Right lung (tissue), 5 donors: Measurements from ENCODE around the gene SDK2. TPM values are rescaled to one million over a fixed set of nuclear protein-coding genes. Genes with fewer than 3 reads are reported as not detected.
"Not testable (repeated sequence)": the region's sequence is repeated elsewhere in the genome, so short reads cannot be mapped to it uniquely, and the experiment has no call there.

Source experiments
- DNase-seq, 2 donors: peaks; one replicate each; pipeline ENCODE4 v3.0.0-alpha.2; 2013
- polyA plus RNA-seq, 5 donors: library from polyadenylated mRNA; unstranded; fragments of 120-200 nt; gene quantifications; one replicate each; pipeline versions ENCODE4 v1.2.1 to v1.2.3, GENCODE V29; 2013; ENCODE audit warnings: inconsistent platforms in 1 of 5, low replicate concordance in 1 of 5; ENCODE audit not compliant: insufficient read length in 5 of 5, insufficient read depth in 1 of 5

SDK2 gene
- polyA plus RNA-seq, 5 donors = 4.7 to 12.0 (median 5.4) TPM

DNA sequence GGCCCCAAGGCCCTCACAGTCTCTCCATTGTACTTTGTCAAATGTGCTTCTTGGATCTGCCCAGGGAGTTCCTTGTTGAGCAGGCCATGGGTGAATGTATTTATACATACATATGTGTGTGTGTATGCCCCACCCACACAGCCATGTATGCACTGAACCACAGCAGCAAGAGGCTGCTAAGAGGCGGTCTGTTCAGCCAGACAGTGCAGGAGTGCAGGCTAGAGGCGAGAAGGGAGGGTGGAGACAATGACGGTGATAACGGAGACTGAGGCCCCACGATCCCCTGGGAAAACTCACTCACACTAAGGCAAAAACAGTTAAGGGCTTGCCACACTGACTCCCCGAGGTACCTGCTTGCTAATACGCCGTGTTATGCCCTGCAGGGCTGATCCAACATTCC is 181.4 kb downstream of the SDK2 start:
- no peak for DNase-seq

DNA sequence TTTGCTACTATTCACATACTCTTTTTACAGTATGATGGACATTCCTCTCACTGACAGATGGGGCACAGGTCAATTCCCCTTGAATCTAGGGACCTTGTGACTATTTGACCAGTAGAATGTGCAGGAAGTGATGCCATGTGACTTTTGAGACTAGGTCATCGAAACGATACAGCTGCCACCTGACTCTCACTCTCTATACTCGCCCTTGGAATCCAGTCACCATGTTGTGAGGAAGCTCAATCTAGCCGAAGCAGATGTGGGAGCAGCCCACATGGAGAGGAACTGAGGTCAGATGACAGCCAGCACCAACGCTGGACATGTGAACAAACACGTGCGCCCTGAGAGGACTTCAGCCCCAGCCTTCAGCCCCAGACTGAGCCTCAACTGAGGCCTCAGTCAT is 184.3 kb downstream of the SDK2 start:
- no peak for DNase-seq

DNA sequence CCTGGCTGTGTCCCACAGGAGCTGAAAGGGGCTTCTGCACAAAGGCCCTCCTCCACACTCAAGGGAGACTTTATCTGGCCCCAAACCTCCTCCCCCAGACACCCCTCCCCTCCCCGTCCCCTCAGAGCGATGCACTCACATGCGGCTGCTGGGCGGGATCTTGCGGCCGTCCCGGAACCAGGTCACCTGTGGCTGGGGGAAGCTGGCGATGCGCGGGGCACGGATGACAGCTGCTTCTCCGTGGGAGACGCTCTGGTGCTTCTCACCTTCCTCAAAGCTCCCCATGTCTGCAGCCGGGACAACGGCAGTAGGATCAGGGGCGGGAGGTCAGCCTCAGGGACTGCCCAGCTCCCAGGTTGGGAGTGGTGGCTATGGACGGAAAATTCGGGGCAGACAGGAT is 188.5 kb downstream of the SDK2 start:
- DNase-seq = no peak

DNA sequence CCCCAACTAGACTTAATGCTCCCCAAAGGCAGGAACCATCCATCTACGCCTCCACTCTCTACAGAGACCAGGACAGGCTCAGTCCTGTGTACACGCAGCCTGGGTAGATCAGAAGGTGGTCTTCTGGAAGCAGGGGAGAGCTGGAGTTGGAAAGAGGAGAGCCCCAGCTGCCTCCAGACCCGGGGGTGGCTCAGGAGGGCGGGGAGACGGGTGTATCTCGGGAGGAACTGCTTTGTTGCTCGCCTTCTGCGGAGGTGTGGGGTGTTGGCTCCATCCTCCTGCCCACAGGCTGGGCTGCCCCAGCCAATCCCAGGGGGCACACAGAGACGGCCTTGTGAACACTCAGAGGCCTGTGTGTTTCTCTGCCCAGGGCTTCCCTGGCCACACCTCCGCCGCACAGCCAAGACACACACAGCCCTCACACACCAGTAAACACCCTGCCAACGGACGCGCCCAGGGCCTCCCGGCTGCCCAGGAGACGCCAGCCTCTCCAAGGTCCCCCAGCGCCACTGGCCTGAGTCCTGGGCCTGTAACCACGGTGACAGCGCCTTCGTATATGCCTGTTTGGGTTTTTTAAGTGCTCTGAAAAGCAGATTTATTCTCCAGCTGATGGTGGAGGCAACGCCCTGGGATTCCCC is 189.1 kb downstream of the SDK2 start:
- DNase-seq = no peak

DNA sequence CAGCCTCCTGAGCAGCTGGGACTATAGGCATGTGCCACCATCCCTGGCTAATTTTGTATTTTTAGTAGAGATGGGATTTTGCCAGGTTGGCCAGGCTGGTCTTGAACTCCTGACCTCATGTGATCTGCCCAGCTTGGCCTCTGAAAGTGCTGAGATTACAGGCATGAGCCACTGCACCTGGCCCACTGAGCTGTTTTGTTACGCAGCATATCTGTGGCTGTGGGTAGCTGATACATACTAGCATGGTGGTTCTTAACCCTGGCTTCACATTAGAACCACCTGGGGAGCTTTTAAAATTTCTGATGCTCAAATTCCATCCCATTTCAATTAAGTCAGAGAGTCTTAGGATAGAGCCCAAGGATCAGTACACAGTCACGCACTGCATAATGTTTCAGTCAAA is 190.8 kb downstream of the SDK2 start:
- DNase-seq = not testable (repeated sequence)

DNA sequence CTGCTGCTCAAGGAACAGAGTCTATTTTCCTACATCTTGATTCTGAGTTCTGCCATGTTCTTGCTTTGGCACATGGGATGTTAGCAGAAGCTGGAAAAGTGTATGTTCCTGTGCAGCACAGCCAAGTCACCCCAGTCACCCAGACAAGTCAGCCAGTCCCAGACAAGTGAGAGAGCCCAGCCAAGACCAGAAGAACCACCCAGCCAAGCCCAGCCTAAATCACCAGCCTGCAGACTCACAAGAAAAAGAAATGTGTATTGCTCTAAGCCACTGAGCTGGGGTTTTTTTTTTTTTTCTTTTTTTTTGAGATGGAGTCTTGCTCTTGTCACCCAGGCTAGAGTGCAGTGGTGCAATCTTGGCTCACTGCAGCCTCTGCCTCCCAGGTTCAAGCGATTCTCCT is 191.2 kb downstream of the SDK2 start:
- DNase-seq = no peak

DNA sequence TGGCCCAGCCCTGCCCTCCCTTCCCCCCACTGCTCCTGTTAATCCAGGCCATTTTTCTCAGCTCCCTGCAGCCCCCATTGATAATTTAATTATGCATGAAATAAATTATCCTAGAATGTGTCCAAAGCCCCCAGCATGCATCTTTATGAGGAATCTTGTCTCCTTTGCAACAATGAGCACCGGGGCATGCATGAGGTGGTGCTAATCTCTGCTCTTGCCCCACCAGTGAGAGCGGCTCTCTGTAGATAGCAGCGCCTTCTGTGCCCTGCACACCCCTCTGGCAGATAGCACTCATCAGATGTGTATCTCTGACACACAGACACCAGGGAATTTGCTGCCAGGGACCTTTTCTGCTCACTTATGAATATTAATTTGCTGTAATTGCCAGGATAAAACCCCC is 192.2 kb downstream of the SDK2 start:
- DNase-seq = no peak

DNA sequence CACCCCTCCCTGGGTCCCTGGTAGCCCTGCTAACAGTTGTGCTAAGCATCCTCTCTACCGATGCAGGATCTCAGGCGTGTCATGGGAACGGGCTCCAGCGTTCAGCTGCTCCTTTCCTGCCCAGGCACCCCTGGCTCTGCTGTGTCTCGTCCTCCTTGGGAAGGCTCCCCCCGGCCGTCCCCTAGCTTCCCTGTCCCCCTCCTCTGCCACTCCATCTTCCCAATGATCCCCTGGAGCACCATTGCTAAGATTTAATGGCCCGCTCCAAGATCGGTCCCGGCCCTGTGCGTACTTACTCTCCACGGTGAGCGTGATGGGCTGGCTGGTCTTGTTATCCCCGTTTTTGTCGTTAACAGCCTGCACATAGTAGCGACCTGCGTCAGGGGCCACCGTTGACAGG is 196.9 kb downstream of the SDK2 start:
- DNase-seq = no peak

DNA sequence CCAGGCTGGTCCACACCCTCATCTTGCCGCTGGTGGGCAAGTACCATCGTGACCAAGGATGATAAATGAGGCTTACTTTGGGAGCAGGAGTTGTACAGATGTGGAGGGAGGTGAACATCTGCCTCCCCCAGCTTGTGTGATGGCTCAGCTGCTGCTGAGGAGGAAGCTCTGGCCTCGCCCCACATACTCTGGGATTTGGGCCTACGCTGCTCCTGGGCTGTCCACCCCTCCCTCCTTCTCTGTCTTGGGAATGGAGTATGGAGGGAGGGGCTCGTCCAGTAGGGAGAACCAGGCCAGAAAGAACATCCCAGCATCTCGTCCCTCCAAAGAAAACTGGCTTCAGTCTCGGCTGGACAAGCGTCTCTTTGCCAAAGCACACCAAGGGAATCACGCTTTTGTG is 197.6 kb downstream of the SDK2 start:
- no peak for DNase-seq

DNA sequence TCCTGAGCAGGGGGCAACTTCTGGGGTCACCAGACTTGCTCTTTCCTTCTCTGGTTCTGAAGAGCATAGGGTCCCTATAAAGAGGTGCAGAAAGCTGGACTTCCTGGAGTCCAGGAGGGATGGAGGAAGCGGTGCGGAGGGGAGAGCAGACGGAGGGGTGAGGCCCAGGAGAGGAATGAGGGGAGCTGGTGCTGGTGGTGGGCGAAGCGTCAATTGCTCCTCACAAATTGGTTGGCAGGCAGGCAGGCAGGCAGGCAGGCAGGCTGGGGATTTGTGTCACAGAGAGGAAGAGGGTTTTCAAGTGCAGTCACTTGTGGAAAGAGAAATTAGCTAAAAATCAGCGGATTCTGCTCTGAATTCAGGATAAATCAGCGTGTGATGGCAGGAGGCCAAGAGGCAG is 198.8 kb downstream of the SDK2 start:
- no peak for DNase-seq

DNA sequence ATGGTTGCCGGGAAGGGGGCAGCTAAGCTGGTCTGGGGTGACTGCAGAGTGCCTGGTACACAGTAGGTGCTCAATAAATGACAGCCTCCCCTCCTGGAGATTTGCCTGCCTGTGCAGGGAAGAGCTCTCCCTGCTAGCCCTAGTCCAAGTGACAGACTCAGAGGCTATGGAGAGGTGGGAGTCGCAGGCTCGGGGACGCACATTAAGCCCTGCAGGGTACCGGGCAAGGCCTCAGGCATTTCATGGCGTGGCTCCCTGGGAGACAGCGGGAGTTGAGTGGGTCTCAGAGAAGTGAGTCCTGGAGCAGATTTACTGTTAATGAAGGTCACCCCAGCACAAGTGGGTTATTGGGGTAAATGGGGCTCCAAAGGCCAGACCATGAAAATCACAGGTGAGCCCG is 200.2 kb downstream of the SDK2 start:
- DNase-seq = no peak

DNA sequence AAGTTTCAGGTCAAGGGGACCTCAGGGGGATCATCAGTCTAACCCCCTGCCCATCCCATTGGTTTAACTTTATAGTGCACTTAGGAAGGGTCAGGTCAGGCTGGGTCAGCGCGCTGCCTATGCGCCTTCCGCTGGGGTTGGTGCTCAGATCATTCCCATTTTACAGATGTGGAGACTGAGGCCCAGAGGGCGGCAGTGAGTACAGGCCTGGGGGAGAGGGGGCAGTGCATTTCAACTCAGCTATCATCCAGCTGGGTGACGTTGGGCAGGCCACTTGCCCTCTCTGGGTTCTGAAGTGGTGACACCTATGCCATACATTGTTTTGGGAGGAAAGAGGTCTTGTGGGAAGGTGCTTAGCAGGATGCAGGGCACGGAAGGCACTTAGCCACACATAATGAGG is 204.6 kb downstream of the SDK2 start:
- no peak for DNase-seq

DNA sequence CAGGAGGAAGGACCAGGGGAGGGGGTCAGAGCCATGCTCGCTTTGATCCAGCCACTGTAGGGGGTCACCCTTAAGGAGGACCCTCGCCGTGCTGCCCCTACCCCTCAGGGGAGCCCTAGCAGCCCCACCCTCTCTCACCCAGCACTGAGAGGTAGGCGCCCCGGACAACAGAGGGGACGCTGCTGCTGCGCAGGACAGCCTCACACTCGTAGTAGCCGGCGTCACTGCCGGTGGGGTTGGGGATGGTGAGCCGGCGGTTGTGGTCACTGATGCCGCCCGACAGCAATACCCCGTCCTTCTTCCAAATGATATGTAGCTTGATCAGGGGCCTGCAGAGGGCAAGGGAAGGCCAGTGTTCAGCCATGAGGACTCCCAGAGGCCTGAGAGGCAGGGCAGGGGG is 206.4 kb downstream of the SDK2 start:
- no peak for DNase-seq

DNA sequence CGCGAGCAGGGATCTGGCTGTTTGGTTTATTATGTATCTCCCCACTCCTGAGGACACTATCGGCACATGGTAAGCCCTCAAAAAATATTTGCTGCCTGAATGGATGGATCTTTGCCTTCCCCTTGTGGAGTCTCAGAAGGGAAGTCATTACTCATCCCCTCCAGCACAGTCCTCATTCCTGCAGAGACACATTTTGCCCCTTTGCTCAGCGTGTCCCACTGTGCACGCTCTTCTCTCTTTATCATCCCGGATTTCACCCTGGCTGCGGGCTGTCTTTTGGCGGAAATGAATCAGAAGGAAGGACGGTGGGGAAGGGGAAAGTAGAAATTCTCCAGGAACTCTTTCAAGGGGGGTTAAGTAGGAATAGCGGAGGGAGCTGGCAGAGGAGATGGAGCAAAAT is 207.3 kb downstream of the SDK2 start:
- no peak for DNase-seq

DNA sequence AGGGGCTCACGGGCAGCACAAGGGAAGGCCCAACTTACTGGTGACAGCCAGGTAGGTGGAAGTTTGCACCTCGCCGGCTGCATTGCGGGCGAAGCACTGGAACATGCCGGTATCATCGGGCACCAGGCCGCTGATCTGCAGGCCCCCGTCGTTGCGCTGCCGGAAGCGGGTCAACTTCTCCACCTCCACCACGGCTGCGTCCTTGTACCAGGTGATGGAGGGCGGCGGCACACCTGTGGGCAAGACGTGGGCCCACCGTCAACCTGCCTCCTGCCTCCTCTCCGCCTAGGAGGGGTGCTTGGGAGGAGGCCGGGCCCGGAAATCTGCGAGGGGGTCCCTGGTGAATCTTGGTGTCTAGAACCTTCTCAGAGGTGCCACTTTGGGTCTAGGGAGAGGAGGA is 208.8 kb downstream of the SDK2 start:
- no peak for DNase-seq

DNA sequence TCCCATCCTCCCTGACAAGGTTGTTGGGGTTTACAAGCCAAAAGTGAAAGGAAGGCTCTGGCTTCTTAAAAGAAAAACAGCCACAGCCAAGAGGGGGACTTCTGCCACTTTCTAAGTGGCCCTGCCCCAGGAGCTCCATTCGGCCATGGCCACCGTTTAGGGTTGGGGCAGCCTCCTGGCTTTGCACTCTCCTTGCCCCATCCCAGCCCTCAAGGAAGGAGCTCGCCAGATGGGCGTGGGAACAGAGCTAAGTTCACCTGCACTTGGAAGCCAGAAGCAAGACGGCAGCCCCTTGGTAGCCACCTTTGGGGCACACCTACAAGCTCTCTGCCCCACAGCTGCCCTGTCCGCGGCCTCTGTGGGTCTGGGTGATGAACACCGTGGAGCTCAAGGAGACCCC is 210.1 kb downstream of the SDK2 start:
- DNase-seq = no peak

DNA sequence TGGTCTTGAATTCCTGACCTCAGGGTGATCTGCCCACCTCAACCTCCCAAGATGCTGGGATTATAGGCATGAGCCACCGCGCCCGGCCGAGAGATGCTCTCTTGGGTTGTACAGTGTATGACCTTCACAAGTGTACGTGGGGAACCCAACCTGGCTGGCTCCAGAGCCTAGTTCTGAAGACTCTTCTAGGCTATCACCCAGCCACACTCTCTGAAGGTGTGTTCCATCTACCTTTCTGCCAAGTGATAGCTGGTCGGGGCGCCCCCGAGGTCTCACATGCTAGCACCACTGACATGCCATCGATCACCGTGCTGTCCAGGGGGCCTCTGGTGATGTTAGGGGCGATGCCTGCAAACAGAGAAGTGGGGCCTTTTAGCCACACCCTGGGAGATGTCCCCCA is 210.7 kb downstream of the SDK2 start:
- no peak for DNase-seq

DNA sequence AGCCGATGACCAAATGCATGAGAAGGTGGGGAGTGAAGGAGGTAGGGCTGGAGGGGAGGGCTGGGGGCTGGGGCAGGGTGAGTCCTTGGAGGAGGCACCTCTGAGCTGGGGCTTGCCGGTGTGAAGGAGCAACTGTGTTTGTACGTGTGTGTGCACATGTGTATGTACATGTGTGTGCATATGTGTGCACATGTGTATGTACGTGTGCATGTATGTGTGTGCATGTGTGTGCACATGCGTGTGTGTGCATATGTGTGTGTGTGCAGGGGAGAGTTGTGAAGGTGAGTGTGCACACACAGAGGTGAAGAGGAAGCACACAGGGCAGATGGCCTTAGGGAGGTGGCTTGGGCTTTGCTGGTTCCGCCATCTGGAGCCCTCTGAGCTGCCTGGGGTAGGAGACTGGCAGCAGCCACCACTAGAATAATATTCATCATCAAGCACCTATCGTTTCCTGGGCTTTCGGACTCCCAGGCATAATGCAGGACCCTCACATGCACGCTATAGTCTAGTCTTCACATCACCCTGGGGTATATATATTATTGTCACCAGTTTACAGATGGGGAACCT is 211.5 kb downstream of the SDK2 start:
- DNase-seq = no peak

DNA sequence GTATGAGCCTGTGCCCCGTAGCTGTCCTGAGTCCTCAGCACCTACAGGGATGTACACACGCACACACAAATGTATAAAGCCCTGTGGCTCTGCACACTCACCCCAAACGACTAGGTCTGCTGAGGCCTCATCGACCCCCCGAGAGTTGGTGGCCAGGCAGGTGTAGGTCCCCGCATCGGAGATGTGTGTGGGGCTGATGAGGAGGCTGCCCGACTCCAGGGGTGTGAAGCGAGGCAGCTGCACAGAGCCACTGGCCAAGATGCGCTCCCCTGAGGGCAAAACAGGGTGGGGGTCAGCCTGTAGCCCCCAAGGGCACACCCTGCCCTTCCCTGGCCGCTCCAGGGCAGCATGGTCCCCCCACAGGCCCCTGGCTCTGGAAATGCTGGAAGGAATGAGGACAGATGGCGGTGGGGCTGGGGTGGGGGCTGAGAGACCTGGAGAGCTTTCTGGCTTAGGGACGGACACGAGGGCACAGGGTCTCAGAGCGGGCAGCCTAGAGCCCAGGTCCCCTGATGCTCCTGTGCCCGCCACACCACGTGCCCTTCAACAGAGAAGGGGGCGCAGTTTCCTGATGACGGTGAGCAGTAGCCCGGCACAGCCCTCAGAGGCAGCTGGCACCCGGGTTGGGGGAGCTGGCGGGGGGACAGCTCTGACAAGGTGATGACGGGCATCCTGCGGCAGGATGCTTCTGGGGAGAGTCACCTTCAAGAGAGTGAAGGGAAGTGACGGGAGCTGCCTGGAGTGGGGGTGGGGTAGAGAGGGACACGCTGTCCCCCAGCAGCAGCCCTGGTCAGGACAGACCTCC is 212.6 kb downstream of the SDK2 start:
- no peak for DNase-seq

DNA sequence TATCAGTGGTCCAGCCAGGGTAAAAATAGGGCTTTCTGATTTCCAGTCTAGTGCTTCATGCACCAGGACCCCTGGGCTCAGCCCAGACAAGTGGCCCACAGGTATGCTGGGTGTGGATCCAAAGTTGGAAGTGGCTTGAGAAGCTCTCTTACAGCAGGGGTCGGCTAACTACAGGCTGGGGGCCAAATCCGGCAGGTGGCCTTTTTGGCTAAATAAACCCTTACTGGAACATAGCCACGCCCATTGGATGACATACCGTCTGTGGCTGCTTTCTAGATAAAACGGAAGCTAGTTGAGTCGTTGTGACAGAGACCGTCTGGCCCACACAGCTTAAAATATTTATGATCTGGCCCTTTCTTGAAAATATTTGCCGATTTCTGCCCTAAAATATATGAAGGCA is 213.4 kb downstream of the SDK2 start:
- peak; percentile 30 to 37 for DNase-seq

DNA sequence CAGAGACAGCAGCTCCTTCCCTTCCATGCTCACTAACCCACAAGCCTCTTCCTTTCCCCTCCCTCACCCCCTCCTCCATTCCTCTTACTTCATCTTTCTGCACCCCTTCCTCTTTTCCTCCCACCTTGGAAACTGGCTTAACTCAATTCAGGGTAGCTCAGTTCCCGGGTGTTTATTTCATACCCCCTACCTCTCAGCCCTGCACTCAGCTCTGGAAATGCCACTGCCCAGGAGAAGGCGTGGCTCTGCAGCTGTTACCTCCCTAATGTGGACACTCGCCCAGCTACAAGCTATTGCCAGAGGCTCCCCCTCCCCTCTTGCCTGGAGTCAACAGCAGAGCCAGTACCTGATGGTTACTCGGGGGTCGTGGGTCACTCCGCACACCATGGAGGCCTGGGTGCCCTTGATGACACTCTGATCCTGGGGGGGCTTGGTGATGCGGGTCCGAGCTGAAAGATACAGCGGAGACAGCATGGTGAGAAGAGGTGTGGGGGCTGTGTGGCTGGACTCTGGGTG is 214.0 kb downstream of the SDK2 start:
- no peak for DNase-seq

DNA sequence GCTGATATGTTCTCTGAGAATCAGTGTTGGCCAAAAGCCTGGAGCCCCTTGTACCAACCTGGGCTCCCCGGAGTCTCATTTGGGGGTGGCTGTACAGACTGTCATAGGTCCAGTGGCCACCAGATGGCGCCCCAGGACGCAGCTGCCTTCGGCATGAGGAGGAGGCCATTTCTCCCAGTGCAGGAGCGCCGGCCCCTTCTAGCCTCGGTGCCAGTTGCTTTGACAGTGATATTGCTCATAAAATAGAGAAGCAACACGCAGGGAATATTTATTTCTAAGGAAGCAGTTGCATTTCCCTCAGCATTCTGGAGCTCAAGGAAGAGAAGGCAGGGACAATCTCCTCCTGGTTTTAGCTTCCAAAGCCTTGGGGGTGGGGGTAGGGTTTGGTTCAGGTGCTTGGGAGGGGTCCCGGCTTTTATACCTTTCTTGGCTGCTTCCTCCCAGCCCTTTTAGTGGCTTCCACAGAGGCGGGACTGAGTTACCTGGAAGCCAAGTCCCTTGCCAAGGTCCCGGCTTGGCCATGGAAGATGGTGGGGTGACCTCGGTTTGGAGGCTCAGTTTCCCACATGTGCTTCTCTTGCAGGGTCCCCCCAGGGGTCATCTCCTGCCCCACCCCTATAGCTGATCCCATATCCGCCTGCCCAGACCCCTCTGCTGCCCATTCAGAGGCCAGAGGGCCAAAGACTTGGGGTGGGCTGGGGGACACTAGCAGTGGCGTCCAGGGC is 214.6 kb downstream of the SDK2 start:
- peak; percentile 75 to 82 for DNase-seq

DNA sequence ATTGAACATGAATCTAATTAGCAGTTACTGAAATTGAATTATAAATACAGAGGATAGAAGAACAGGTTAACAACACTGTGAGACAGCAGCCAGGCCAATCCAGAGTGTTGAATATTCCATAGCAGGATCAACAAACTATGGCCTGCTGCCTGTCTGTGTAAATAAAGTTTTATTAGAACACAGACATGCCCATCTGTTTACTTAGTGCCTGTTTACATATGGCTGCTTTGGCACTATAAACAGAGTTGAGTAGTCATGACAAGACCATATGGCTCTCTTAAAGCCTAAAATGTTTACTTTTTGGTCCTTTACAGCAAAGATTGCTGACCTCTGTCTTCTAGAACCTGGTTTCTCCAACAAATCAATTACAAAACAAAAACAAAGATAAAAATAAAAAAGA is 217.0 kb downstream of the SDK2 start:
- DNase-seq = no peak
